Measurements from ENCODE around the gene DENND2A. TPM values are rescaled to one million over a fixed set of nuclear protein-coding genes. Genes with fewer than 3 reads are reported as not detected.

DENND2A gene
- total and polyA plus RNA-seq, 7 donors = 2.7 to 8.7 (median 3.8) TPM

DNA sequence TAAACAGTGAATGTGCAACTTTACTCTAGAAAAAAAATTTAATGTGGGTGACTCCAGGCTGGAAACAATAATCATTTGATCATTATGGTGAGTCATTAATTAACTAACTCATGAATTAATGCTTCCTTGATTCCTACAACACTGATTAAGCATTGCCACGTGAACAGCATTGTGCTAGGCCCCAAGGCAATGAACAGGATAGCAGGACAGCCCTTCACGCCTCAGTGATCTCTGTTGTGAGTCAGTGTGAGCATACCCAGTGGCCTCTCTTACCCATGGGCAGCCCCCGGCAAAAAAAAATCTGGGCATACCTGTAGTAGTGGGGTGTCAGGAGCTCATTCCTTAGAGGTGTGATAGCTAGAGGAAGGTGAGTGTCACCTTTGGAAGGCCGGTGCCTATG is 76.0 kb downstream of the DENND2A start:
- no peak for DNase-seq
- H3K36me3 ChIP-seq (ENCODE audit: insufficient read depth in 1 of 2, low read depth in 1 of 2) = peaks cover 0 to 4% of the 10 kb centered on the region in 2 donors

DNA sequence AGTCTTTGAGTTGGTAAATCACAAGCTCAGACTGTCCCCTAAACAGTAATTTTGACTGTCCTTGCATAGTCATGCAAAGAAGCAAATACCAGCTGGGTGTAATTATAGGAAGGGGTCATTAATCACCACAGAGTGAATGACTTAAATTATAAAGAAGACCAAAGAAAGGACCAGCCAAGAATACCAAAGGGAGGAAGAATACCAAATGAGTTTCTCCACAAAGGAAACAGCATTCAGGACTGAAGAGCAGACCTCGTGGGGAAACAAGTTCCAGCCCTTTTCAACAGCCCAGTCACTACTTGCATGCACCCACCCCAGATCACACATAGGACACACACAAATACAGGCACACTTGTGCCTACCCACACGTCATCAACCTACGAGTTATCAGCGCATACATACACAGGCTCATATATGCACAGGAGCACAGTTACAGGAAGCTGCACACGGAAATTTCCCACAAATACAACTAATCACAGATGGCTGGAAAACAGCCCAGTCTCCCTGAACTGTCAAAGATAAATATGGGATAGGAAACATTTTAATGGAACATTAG is 77.6 kb downstream of the DENND2A start:
- no peaks in the 10 kb centered on the region for H3K9me3 ChIP-seq
- intact Hi-C loops (cut with DNase I) = no loop called here
- H3K36me3 ChIP-seq (ENCODE audit: insufficient read depth in 1 of 2, low read depth in 1 of 2) = peaks cover 0 to 11% of the 10 kb centered on the region in 2 donors
- TF ChIP-seq, protein P1, sequence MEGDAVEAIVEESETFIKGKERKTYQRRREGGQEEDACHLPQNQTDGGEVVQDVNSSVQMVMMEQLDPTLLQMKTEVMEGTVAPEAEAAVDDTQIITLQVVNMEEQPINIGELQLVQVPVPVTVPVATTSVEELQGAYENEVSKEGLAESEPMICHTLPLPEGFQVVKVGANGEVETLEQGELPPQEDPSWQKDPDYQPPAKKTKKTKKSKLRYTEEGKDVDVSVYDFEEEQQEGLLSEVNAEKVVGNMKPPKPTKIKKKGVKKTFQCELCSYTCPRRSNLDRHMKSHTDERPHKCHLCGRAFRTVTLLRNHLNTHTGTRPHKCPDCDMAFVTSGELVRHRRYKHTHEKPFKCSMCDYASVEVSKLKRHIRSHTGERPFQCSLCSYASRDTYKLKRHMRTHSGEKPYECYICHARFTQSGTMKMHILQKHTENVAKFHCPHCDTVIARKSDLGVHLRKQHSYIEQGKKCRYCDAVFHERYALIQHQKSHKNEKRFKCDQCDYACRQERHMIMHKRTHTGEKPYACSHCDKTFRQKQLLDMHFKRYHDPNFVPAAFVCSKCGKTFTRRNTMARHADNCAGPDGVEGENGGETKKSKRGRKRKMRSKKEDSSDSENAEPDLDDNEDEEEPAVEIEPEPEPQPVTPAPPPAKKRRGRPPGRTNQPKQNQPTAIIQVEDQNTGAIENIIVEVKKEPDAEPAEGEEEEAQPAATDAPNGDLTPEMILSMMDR (IDR thresholded peaks at IDR 0.05) = no peak
- no peak overlapping the region for H3K27ac ChIP-seq
- no peaks in the 10 kb centered on the region for H3K4me1 ChIP-seq
- no peak for DNase-seq
- no peak for ATAC-seq
- no peaks in the 10 kb centered on the region for H3K27me3 ChIP-seq (ENCODE audit: insufficient read depth in 3 of 3, low read length in 2 of 3)
- WGBS, 3 donors = 65 to 72% (median 68%) methylated on average over 5 of the region's 5 CpGs
- H3K4me3 ChIP-seq = no peak overlapping the region

More for the DNA sequence above, 76.0 kb downstream of the DENND2A start:
- H3K4me1 ChIP-seq = no peaks in the 10 kb centered on the region
- ATAC-seq = no peak
- H3K27ac ChIP-seq = no peak overlapping the region
- TF ChIP-seq, protein P1 (IDR thresholded peaks at IDR 0.05) = no peak
- intact Hi-C loops (cut with DNase I) = no loop called here
- no peaks in the 10 kb centered on the region for H3K9me3 ChIP-seq
- no peak overlapping the region for H3K4me3 ChIP-seq
- 81 to 90% (median 87%) methylated on average over 4 of the region's 4 CpGs for WGBS, 3 donors
- no peaks in the 10 kb centered on the region for H3K27me3 ChIP-seq (ENCODE audit: insufficient read depth in 3 of 3, low read length in 2 of 3)

DNA sequence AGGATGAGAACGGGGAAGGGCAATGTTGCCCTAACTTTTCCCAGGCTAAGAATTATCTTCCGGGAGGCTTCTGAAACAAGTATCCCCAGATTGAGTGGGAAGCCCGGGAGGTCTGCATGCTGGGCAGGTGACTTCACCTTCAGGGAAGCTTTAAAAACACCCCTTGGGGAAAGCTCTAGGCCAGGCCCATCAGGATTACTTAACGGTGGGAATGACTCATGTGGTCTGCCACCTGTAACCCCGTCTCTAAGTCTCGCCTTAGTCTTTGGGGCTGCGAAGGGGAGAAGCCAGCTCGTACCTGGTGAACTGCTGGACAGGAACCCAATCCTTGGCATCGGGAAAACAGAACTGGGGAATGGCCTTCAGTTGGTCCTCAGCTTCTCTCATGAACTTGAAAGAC is 81.2 kb downstream of the DENND2A start:
- 85 to 88% (median 85%) methylated on average over 9 of the region's 9 CpGs for WGBS, 3 donors
- H3K9me3 ChIP-seq = no peaks in the 10 kb centered on the region
- TF ChIP-seq, protein P1 (IDR thresholded peaks at IDR 0.05) = no peak
- H3K27ac ChIP-seq = no peak overlapping the region
- peaks cover 0 to 12% of the 10 kb centered on the region in 2 donors for H3K36me3 ChIP-seq (ENCODE audit: insufficient read depth in 1 of 2, low read depth in 1 of 2)
- no peaks in the 10 kb centered on the region for H3K4me1 ChIP-seq
- ATAC-seq (no peak), DNase-seq (no peak)
- intact Hi-C loops (cut with DNase I) = no loop called here
- H3K4me3 ChIP-seq = no peak overlapping the region
- no peaks in the 10 kb centered on the region for H3K27me3 ChIP-seq (ENCODE audit: insufficient read depth in 3 of 3, low read length in 2 of 3)

DNA sequence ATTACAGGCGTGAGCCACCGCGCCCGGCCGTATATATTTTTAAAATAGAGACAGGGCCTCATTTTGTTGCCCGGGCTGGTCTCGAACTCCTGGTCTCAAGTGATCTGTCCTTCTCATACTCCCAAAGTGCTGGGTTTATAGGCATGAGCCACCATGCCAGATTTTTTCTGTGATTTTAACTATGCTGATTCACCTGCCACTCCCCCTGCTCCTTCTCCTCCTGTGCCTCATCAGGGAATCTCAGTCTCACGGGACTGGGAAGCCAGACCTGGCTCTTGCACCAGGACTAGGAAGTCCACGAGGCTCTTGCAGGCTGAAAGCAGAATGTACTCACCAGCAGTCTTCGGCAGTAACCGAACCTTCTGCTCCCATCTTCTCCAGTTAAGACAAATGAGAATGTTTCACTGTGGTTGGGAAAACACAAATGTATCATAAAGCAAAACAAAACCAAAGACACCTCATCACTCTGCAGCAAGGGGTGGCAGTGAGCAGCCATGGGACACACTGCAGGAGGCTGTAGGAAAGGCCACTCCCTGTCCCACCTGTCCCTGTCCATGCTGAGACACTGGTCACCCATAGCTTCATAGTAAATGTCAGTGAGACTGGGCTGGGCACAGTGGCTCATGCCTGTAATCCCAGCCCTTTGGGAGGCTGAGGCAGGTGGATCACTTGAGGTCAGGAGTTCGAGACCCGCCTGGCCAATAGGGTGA is 82.6 kb downstream of the DENND2A start:
- no peaks in the 10 kb centered on the region for H3K27me3 ChIP-seq (ENCODE audit: insufficient read depth in 3 of 3, low read length in 2 of 3)
- no peak overlapping the region for H3K27ac ChIP-seq
- H3K4me3 ChIP-seq = no peak overlapping the region
- H3K4me1 ChIP-seq = no peaks in the 10 kb centered on the region
- no peaks in the 10 kb centered on the region for H3K9me3 ChIP-seq
- H3K36me3 ChIP-seq (ENCODE audit: insufficient read depth in 1 of 2, low read depth in 1 of 2) = peaks cover 0 to 10% of the 10 kb centered on the region in 2 donors
- intact Hi-C loops (cut with DNase I) = no loop called here
- ATAC-seq = no peak
- TF ChIP-seq, protein P1 (IDR thresholded peaks at IDR 0.05) = no peak
- WGBS, 3 donors = 93 to 95% (median 94%) methylated on average over 13 of the region's 13 CpGs
- DNase-seq = no peak
